OCI-LY3 (cell line): ENCODE results near the gene MGME1.

Source experiments
- EZH2phosphoT487 ChIP-seq: fragments of 200-600 bp; shearing (Covaris generic); IDR thresholded peaks from 2 replicates; pipeline ENCODE4 v1.6.1; 2018; ENCODE audit warnings: antibody characterized with exemption, mixed run types, low read depth
- TF ChIP-seq, protein P1 (sequence below): fragments of 200-600, 300-600 bp; sonication (generic); IDR thresholded peaks from 2 replicates; pipeline ENCODE4 v1.5.1; 2014; ENCODE audit warnings: antibody characterized with exemption, low read length, low read depth

DNA sequence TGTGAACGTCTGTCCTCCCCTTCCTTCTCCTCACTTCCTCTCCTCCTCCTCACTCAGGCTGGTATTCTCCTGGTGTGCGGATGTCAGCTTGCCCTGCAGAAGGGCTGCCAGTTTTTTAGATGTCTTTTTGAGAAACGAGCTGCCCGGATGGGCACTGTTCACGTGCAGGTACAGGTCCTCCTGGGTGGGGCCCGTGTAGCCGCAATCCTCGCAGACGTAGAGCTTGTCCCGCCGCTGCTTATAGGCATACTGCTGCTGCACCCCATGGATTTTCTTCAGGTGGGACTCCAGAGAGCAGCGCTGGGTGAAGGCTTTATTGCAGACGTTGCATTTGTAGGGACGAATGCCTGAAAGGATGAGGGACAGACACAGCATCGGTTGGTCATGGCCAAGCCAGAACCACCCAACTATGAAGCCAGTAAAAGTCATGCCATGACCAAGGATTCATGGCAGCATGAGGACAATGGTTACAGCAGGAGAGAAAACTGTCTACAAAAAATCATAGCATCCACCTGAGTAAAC lies 55.8 kb downstream of the MGME1 start:
- TF ChIP-seq, protein P1, sequence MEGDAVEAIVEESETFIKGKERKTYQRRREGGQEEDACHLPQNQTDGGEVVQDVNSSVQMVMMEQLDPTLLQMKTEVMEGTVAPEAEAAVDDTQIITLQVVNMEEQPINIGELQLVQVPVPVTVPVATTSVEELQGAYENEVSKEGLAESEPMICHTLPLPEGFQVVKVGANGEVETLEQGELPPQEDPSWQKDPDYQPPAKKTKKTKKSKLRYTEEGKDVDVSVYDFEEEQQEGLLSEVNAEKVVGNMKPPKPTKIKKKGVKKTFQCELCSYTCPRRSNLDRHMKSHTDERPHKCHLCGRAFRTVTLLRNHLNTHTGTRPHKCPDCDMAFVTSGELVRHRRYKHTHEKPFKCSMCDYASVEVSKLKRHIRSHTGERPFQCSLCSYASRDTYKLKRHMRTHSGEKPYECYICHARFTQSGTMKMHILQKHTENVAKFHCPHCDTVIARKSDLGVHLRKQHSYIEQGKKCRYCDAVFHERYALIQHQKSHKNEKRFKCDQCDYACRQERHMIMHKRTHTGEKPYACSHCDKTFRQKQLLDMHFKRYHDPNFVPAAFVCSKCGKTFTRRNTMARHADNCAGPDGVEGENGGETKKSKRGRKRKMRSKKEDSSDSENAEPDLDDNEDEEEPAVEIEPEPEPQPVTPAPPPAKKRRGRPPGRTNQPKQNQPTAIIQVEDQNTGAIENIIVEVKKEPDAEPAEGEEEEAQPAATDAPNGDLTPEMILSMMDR = no peak
- no peak for TF ChIP-seq EZH2phosphoT487
